H1 (cell line): ENCODE results near the gene GDPD1. TPM values are rescaled to one million over a fixed set of nuclear protein-coding genes. Genes with fewer than 3 reads are reported as not detected.

ENCODE experiments used
- CTCF ChIA-PET: fragments of 300-600 bp; sonication (Branson Sonifier 250); formaldehyde crosslinking; loops from one replicate; lab custom pipeline; 2021; ENCODE audit not compliant: partially characterized antibody; lab: Charles Lee
- POLR2A ChIA-PET: fragments of 300-600 bp; sonication (Branson Sonifier 250); formaldehyde crosslinking; loops from one replicate; lab custom pipeline; 2021; ENCODE audit warnings: inconsistent platforms; ENCODE audit not compliant: partially characterized antibody; lab: Charles Lee
- DNase-seq, 2 experiments: peaks; one replicate each; pipeline versions ENCODE4 v3.0.0 to v3.0.0-alpha.2; 2010 to 2022; ENCODE audit warnings: low spot score in 2 of 2, low read depth in 1 of 2, mixed read lengths in 1 of 2
- FAIRE-seq: peaks from 2 replicates; lab custom pipeline; 2011; peaks lifted over from hg19 to GRCh38; lab: Jason Lieb, UNC
- H2AFZ ChIP-seq: 2 replicates; pipeline ENCODE4 v1.8.1; 2012; ENCODE audit warnings: low read length, inconsistent platforms
- H2AK5ac ChIP-seq: 2 replicates; pipeline ENCODE4 v1.6.1; 2013; ENCODE audit warnings: low read depth, low read length
- H2BK120ac ChIP-seq: replicated peaks from 2 replicates; pipeline ENCODE3; 2013; ENCODE audit warnings: low read depth, low read length, inconsistent platforms
- H2BK12ac ChIP-seq: 2 replicates; pipeline ENCODE4 v1.6.1; 2013; ENCODE audit warnings: low read depth, low read length
- H2BK15ac ChIP-seq: 2 replicates; pipeline ENCODE4 v1.6.1; 2013; ENCODE audit warnings: low read length
- H2BK20ac ChIP-seq: 2 replicates; pipeline ENCODE4 v1.6.1; 2013; ENCODE audit warnings: low read length
- H2BK5ac ChIP-seq: 2 replicates; pipeline ENCODE4 v1.6.1; 2013; ENCODE audit warnings: low read depth, low read length
- H3K14ac ChIP-seq: 2 replicates; pipeline ENCODE4 v1.6.1; 2013; ENCODE audit warnings: inconsistent platforms; ENCODE audit not compliant: insufficient read length
- H3K18ac ChIP-seq: 2 replicates; pipeline ENCODE4 v1.6.1; 2013; ENCODE audit warnings: low read length; ENCODE audit errors: extremely low read depth
- H3K23ac ChIP-seq: 2 replicates; pipeline ENCODE4 v1.6.1; 2013; ENCODE audit warnings: inconsistent platforms; ENCODE audit not compliant: insufficient read length
- H3K23me2 ChIP-seq: 2 replicates; pipeline ENCODE4 v1.6.1; 2013; ENCODE audit warnings: low read depth, low read length
- H3K27ac ChIP-seq: 2 replicates; pipeline ENCODE4 v1.6.1; 2011; ENCODE audit warnings: low read depth, low read length, inconsistent platforms
- H3K27me3 ChIP-seq, 4 experiments: replicated peaks in 1 of 4; 1 replicate in 1 of 4; 2 replicates in 3 of 4; pipeline versions ENCODE4 v1.6.1 to v1.8.1; 2011 to 2013; ENCODE audit warnings: low read length in 3 of 4, mild to moderate bottlenecking in 3 of 4, inconsistent platforms in 2 of 4, mixed read lengths in 2 of 4, moderate library complexity in 1 of 4; ENCODE audit not compliant: control insufficient read depth in 3 of 4, insufficient read depth in 3 of 4; ENCODE audit errors: extremely low read depth in 1 of 4
- H3K36me3 ChIP-seq, 4 experiments: 2 replicates each; pipeline versions ENCODE4 v1.6.1 to v1.8.1; 2011 to 2013; ENCODE audit warnings: mild to moderate bottlenecking in 4 of 4, low read length in 3 of 4, moderate library complexity in 2 of 4, control low read depth in 1 of 4, inconsistent platforms in 1 of 4; ENCODE audit not compliant: insufficient read depth in 4 of 4, control insufficient read depth in 2 of 4
- H3K4ac ChIP-seq: replicated peaks from 2 replicates; pipeline ENCODE3; 2013; ENCODE audit warnings: low read length, low read depth, mixed read lengths, inconsistent platforms; ENCODE audit not compliant: insufficient read length
- H3K4me1 ChIP-seq, 4 experiments: replicated peaks in 1 of 4; 1 replicate in 1 of 4; 2 replicates in 3 of 4; pipeline versions ENCODE4 v1.6.1 to v1.8.1; 2011 to 2013; ENCODE audit warnings: low read length in 3 of 4, inconsistent platforms in 2 of 4, mixed read lengths in 1 of 4; ENCODE audit not compliant: insufficient read depth in 4 of 4, control insufficient read depth in 3 of 4
- H3K4me2 ChIP-seq, 2 experiments: 2 replicates each; pipeline versions ENCODE4 v1.6.1 to v1.8.1; 2011 to 2013; ENCODE audit warnings: low read depth in 2 of 2, low read length in 2 of 2, control low read depth in 1 of 2, inconsistent platforms in 1 of 2, mild to moderate bottlenecking in 1 of 2; ENCODE audit not compliant: insufficient read depth in 1 of 2
- H3K4me3 ChIP-seq, 4 experiments: fragments of 200-600, 300-600 bp in 1 of 4; sonication (generic), shearing (Covaris generic), sonication (Bioruptor Twin) in 1 of 4; 2 replicates each; pipeline versions ENCODE4 v1.5.1 to v1.8.1; 2011 to 2016; ENCODE audit warnings: low read length in 4 of 4, low read depth in 3 of 4, control low read depth in 2 of 4, inconsistent platforms in 2 of 4, mild to moderate bottlenecking in 2 of 4, mixed read lengths in 1 of 4, moderate library complexity in 1 of 4; ENCODE audit not compliant: insufficient read depth in 2 of 4; ENCODE audit errors: extremely low read depth in 1 of 4
- H3K56ac ChIP-seq: replicated peaks from 2 replicates; pipeline ENCODE3; 2013; ENCODE audit warnings: low read depth, mild to moderate bottlenecking, mixed read lengths, low read length, inconsistent platforms; ENCODE audit not compliant: insufficient read length
- H3K79me1 ChIP-seq: 2 replicates; pipeline ENCODE4 v1.6.1; 2013; ENCODE audit warnings: low read depth, low read length, control low read depth
- H3K79me2 ChIP-seq, 2 experiments: 2 replicates each; pipeline versions ENCODE4 v1.6.1 to v1.8.1; 2012 to 2013; ENCODE audit warnings: low read length in 2 of 2, mild to moderate bottlenecking in 2 of 2, inconsistent platforms in 1 of 2; ENCODE audit not compliant: insufficient read depth in 2 of 2, control insufficient read depth in 1 of 2
- H3K9ac ChIP-seq, 4 experiments: replicated peaks in 1 of 4; 1 replicate in 1 of 4; 2 replicates in 3 of 4; pipeline versions ENCODE4 v1.6.1 to v1.8.1; 2011 to 2013; ENCODE audit warnings: low read depth in 3 of 4, low read length in 3 of 4, control low read depth in 2 of 4, mild to moderate bottlenecking in 2 of 4, moderate library complexity in 2 of 4, inconsistent platforms in 1 of 4; ENCODE audit errors: extremely low read depth in 1 of 4
- H3K9me3 ChIP-seq, 2 experiments: 2 replicates each; pipeline versions ENCODE4 v1.6.1 to v1.8.1; 2012 to 2013; ENCODE audit warnings: mild to moderate bottlenecking in 2 of 2, moderate library complexity in 2 of 2, control low read depth in 1 of 2, inconsistent platforms in 1 of 2, low read depth in 1 of 2, low read length in 1 of 2, mixed read lengths in 1 of 2; ENCODE audit not compliant: insufficient read depth in 2 of 2
- H4K20me1 ChIP-seq, 2 experiments: replicated peaks in 1 of 2; 2 replicates each; pipeline versions ENCODE3 to v1.8.1; 2011 to 2013; ENCODE audit warnings: inconsistent platforms in 2 of 2, low read length in 2 of 2, mild to moderate bottlenecking in 1 of 2; ENCODE audit not compliant: insufficient read depth in 2 of 2, control insufficient read depth in 1 of 2
- H4K5ac ChIP-seq: 2 replicates; pipeline ENCODE4 v1.6.1; 2013; ENCODE audit warnings: low read length, low read depth, mixed read lengths, inconsistent platforms; ENCODE audit not compliant: insufficient read length
- H4K8ac ChIP-seq: 2 replicates; pipeline ENCODE4 v1.8.0; 2013; ENCODE audit warnings: mild to moderate bottlenecking, moderate library complexity, low read length, inconsistent platforms; ENCODE audit not compliant: insufficient read depth; ENCODE audit errors: extremely low read depth
- H4K91ac ChIP-seq: replicated peaks from 2 replicates; pipeline ENCODE3; 2013; ENCODE audit warnings: low read length, mixed read lengths, inconsistent platforms; ENCODE audit not compliant: insufficient read length
- KDM4A ChIP-seq: IDR thresholded peaks from one replicate; pipeline ENCODE4 v1.7.1; 2012; ENCODE audit warnings: low read depth, mild to moderate bottlenecking, moderate library complexity, low read length, inconsistent platforms; ENCODE audit not compliant: severe bottlenecking
- RAD21 ChIP-seq, 2 experiments: IDR thresholded peaks in 1 of 2; conservative IDR thresholded peaks in 1 of 2; 2 replicates each; pipeline ENCODE4 v1.6.1; 2011; ENCODE audit warnings: low read depth in 2 of 2, low read length in 2 of 2, improper control_type of control experiment in 1 of 2, inconsistent platforms in 1 of 2, mild to moderate bottlenecking in 1 of 2, moderate library complexity in 1 of 2
- RBBP5 ChIP-seq: IDR thresholded peaks from 2 replicates; pipeline ENCODE4 v1.7.1; 2012; ENCODE audit warnings: low read depth, mild to moderate bottlenecking, inconsistent platforms, low read length, moderate library complexity, borderline replicate concordance
- RXRA ChIP-seq: IDR thresholded peaks from 2 replicates; pipeline ENCODE4 v1.6.1; 2011; ENCODE audit warnings: low read depth, mild to moderate bottlenecking, low read length, moderate library complexity; ENCODE audit not compliant: insufficient read depth
- SAP30 ChIP-seq: fragments of 300-600 bp; sonication (generic); IDR thresholded peaks from 2 replicates; pipeline ENCODE4 v1.7.1; 2012; ENCODE audit warnings: low read length, moderate library complexity, mild to moderate bottlenecking, inconsistent platforms; ENCODE audit not compliant: insufficient read depth, insufficient replicate concordance
- SIN3A ChIP-seq, 2 experiments: IDR thresholded peaks in 1 of 2; conservative IDR thresholded peaks in 1 of 2; 2 replicates each; pipeline ENCODE4 v1.6.1; 2011 to 2012; ENCODE audit warnings: low read length in 2 of 2, improper control_type of control experiment in 1 of 2, low read depth in 1 of 2, mild to moderate bottlenecking in 1 of 2
- SP4 ChIP-seq: IDR thresholded peaks from 2 replicates; pipeline ENCODE4 v1.6.1; 2012; ENCODE audit warnings: low read length, inconsistent platforms
- TCF12 ChIP-seq: IDR thresholded peaks from 2 replicates; pipeline ENCODE4 v1.6.1; 2011; ENCODE audit warnings: low read depth, mild to moderate bottlenecking, low read length
- YY1 ChIP-seq: IDR thresholded peaks from 2 replicates; pipeline ENCODE4 v1.6.1; 2011; ENCODE audit warnings: low read depth, mild to moderate bottlenecking, low read length
- WGBS, 2 experiments: shearing (Covaris generic) in 1 of 2; methylation state at CpG; one replicate each; pipeline versions ENCODE4 v1.1.6 to v1.1.7; 2013 to 2015; ENCODE audit warnings: low lambda C conversion rate in 2 of 2, mixed read lengths in 2 of 2, inconsistent platforms in 1 of 2, low coverage in 1 of 2, missing lambda C conversion rate in 1 of 2; ENCODE audit not compliant: insufficient replicate concordance in 2 of 2, insufficient coverage in 1 of 2, insufficient read length in 1 of 2; ENCODE audit errors: extremely low coverage in 1 of 2, missing lambda C conversion rate in 1 of 2; 5-methylcytosine and 5-hydroxymethylcytosine counted together
- polyA plus RNA-seq, 7 experiments: library from polyadenylated mRNA; depleted of rRNA in 3 of 7; stranded (reverse) in 5 of 7; unstranded in 2 of 7; fragments of >200 nt in 5 of 7; fragments of 200-250 nt in 2 of 7; gene quantifications; 1 replicate in 5 of 7; 2 replicates in 1 of 7; 4 replicates in 1 of 7; pipeline versions ENCODE4 v1.2.1 to v1.2.3, GENCODE V29; 2011 to 2013; ENCODE audit warnings: missing spikeins in 2 of 7, mixed read lengths in 2 of 7
- total RNA-seq: library from RNA; stranded (reverse); fragmentation: NEBNext Ultra II Directional; extraction: Animal tissue kit (Norgen Biotek cat#: 25700); gene quantifications from 2 replicates; pipeline ENCODE4 v1.2.1, GENCODE V29; 2021
- TF ChIP-seq, protein P1 (sequence below), 3 experiments: IDR thresholded peaks; 1 replicate in 2 of 3; 2 replicates in 1 of 3; pipeline versions ENCODE4 v1.5.1 to v1.6.1; 2011; ENCODE audit warnings: low read length in 3 of 3, mild to moderate bottlenecking in 3 of 3, inconsistent platforms in 2 of 3, low read depth in 1 of 3, moderate library complexity in 1 of 3; ENCODE audit not compliant: insufficient read depth in 1 of 3; ENCODE audit errors: control extremely low read depth in 1 of 3

GDPD1 gene
- total and polyA plus RNA-seq, 2 of the 8 experiments (the other 6 are each of a cell fraction or from before 2014, with no cell fraction given): 3.2 to 7.7 TPM

DNA sequence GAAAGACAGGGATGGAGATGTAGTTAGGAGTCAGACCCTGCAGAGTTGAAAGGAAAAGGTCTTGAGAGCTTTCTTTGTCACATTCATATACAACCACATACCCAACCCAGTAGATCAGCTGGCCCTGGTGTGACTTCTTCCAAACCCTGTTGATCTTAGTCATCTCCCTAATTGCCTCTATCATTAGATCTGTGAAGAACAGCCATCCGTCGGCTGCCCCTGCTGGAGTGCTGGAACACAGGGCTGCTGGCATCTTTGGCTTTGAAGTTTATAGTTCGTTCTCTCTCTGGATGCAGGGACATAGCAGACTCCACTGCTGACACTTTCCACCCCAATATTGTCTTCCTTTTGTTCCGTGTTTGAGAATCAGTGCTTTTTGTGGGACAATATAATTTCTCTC is 20.9 kb upstream of the GDPD1 start:
- no peak overlapping the region for H2BK12ac ChIP-seq
- no peak overlapping the region for H3K14ac ChIP-seq
- 88% methylated on average over 4 of the region's 4 CpGs; no CpG with 5 or more reads in 1 of the 2 experiments for WGBS, 2 experiments
- no peaks in the 10 kb centered on the region for H3K27me3 ChIP-seq
- H3K9ac ChIP-seq: no peak overlapping the region
- H2BK120ac ChIP-seq: no peak overlapping the region
- H2BK15ac ChIP-seq: no peak overlapping the region
- H4K91ac ChIP-seq: no peak overlapping the region
- FAIRE-seq: no peak
- H3K4me1 ChIP-seq: no peaks in the 10 kb centered on the region
- H2BK20ac ChIP-seq: no peak overlapping the region
- ChIA-PET CTCF (interaction anchor here (1.1 kb wide), 1 partner anchor 21 kb away, joined by 3 read pairs; no protein-coding TSS in a partner anchor), POLR2A (no interaction called here)
- no peak overlapping the region for H2BK5ac ChIP-seq
- no peak overlapping the region for H3K18ac ChIP-seq
- no peak overlapping the region for H2AK5ac ChIP-seq
- no peak overlapping the region for H3K4me2 ChIP-seq
- H3K4ac ChIP-seq: no peak overlapping the region
- H3K56ac ChIP-seq: no peak overlapping the region
- no peaks in the 10 kb centered on the region for H3K9me3 ChIP-seq
- no peaks in the 10 kb centered on the region for H3K79me2 ChIP-seq
- H3K79me1 ChIP-seq: no peaks in the 10 kb centered on the region
- no peak for DNase-seq
- no peak overlapping the region for H3K4me3 ChIP-seq
- no peak overlapping the region for H4K5ac ChIP-seq
- H2AFZ ChIP-seq: no peak overlapping the region
- peaks cover 15 to 66% (median 52%) of the 10 kb centered on the region in 4 experiments for H3K36me3 ChIP-seq
- no peak overlapping the region for H3K27ac ChIP-seq
- H4K8ac ChIP-seq: no peak overlapping the region
- no peaks in the 10 kb centered on the region for H3K23me2 ChIP-seq
- peaks cover 0 to 2% of the 10 kb centered on the region in 2 experiments for H4K20me1 ChIP-seq
- no peak overlapping the region for H3K23ac ChIP-seq
- TF ChIP-seq TCF12: no peak
- no peak for TF ChIP-seq KDM4A
- TF ChIP-seq RBBP5: no peak
- TF ChIP-seq, protein P1, sequence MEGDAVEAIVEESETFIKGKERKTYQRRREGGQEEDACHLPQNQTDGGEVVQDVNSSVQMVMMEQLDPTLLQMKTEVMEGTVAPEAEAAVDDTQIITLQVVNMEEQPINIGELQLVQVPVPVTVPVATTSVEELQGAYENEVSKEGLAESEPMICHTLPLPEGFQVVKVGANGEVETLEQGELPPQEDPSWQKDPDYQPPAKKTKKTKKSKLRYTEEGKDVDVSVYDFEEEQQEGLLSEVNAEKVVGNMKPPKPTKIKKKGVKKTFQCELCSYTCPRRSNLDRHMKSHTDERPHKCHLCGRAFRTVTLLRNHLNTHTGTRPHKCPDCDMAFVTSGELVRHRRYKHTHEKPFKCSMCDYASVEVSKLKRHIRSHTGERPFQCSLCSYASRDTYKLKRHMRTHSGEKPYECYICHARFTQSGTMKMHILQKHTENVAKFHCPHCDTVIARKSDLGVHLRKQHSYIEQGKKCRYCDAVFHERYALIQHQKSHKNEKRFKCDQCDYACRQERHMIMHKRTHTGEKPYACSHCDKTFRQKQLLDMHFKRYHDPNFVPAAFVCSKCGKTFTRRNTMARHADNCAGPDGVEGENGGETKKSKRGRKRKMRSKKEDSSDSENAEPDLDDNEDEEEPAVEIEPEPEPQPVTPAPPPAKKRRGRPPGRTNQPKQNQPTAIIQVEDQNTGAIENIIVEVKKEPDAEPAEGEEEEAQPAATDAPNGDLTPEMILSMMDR (IDR thresholded peaks at IDR 0.05; ENCODE audit: control extremely low read depth in 1 of 3, insufficient read depth in 1 of 3, low read depth in 1 of 3, low read length in 3 of 3): no peak
- no peak for TF ChIP-seq YY1
- no peak for TF ChIP-seq SAP30
- TF ChIP-seq RAD21 (IDR thresholded peaks at IDR 0.05 in 1 of 2, conservative IDR thresholded peaks at IDR 0.05 in 1 of 2; ENCODE audit: low read depth in 2 of 2, low read length in 2 of 2): no peak
- TF ChIP-seq SIN3A (conservative IDR thresholded peaks at IDR 0.05 in 1 of 2, IDR thresholded peaks at IDR 0.05 in 1 of 2; ENCODE audit: low read depth in 1 of 2, low read length in 2 of 2): no peak
- no peak for TF ChIP-seq RXRA
- TF ChIP-seq SP4: no peak
